AG10803 (cell line): ENCODE data around the gene HACD3.
A peak's percentile ranks its signal among the peaks of the same experiment; 100 is the strongest.

Source experiments
- DNase-seq: peaks from one replicate; pipeline ENCODE4 v3.0.0; 2010; ENCODE audit warnings: low read depth
- H3K4me3 ChIP-seq: 2 replicates; pipeline ENCODE4 v1.5.1; 2011; ENCODE audit warnings: mild to moderate bottlenecking, low read length, control low read depth
- TF ChIP-seq, protein P1 (sequence below): conservative IDR thresholded peaks from 2 replicates; pipeline ENCODE4 v1.5.1; 2011; ENCODE audit warnings: mild to moderate bottlenecking, low read length, control low read depth, inconsistent platforms

HACD3 gene

DNA sequence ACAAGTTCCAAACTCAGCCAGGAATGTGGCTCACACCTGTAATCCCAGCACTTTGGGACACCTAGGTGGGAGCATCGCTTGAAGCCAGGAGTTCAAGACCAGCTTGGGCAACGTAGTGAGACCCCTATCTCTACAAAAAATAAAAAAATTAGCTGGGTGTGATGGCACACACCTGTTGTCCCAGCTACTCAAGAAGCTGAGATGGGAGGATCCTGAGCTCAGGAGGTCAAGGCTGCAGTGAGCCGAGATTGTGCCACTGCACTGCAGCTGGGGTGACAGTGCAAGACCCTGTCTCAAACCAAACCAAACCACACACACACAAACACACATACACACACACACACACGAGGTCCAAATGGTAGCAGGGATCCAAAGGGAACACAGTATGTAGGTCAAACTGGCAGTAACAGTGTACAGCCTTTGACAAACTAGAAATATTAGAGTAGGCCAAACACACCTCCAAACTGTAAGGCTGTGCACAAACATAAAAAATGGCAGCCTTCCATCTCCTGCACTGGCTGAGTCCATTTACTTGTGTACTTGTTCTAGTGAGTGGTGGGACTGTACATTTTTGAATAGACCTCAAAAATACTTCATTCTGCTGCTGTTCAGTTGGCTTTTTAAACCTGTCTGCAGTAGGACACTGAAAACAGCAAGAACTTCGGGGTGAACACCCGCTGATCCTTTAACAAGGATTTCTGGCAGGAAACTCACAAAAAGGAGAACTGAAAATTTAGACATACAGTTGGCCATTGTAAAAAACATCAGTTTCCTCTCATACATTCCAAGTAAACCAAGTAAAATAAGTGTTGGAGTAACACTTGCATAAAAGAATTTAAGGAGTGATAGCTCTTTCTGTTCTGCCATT, 47.1 kb downstream of the HACD3 start:
- H3K4me3 ChIP-seq, result no peak overlapping the region
- TF ChIP-seq, protein P1, sequence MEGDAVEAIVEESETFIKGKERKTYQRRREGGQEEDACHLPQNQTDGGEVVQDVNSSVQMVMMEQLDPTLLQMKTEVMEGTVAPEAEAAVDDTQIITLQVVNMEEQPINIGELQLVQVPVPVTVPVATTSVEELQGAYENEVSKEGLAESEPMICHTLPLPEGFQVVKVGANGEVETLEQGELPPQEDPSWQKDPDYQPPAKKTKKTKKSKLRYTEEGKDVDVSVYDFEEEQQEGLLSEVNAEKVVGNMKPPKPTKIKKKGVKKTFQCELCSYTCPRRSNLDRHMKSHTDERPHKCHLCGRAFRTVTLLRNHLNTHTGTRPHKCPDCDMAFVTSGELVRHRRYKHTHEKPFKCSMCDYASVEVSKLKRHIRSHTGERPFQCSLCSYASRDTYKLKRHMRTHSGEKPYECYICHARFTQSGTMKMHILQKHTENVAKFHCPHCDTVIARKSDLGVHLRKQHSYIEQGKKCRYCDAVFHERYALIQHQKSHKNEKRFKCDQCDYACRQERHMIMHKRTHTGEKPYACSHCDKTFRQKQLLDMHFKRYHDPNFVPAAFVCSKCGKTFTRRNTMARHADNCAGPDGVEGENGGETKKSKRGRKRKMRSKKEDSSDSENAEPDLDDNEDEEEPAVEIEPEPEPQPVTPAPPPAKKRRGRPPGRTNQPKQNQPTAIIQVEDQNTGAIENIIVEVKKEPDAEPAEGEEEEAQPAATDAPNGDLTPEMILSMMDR, result no peak
- peak; percentile 16 for DNase-seq

DNA sequence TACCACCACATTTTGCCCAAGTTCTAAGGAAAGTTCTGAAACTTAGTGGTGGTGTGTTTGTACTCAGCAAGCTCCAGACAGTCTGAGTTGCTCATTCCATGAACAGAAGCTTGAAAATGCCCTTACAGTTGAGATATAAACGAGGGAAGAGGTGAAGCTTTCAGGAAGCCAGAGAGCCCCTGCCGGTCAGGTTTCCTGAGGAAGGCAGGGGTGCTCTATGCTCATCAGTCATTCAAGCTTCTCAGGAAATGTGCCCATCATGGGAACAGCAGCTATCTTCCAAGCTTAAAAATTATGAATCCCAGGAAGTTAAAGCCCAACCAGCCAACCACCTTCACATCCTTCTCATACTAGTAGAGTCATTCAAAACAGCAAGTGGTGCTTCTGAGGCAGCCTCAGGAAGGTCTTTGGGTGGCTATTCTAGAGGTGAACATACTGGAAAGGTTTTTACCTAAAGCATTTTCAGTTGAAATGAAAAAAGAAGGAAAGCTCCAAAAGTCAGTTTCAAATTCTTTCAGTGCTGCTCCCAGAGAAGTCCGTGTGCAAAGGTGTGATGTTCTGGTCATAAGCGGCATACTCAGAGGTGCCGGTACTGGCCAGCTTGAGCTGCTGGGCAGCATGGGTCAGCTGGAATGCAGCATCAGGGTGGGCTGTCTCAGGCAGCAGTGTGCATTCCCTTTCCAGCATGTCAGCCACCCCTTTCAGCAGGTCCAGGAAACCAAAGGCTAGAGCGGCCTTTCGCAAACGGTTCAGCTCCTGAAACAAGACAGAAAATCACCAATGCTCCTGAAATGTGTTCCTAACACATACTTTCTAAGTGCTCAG, 48.9 kb downstream of the HACD3 start:
- TF ChIP-seq, protein P1, result no peak
- no peak for DNase-seq
- H3K4me3 ChIP-seq, result no peak overlapping the region

DNA sequence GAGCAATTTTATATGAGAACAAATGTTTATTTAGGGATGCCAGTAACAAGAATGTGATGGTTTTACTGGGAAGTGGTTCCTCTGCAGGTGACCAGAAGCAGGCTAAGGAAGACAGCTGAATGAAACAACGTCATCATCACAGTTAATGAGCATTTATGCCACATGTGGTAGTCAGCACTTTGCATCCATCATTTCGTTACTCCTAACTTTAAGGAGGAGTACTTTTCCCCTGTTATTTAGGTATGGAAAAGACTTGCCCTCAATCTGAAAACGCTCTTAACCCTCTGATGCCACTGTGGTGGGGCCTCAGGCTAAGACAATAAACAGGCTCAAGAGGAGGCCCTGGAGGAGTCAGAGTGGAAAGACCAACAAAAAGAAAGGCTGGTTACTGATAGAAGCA, 49.5 kb downstream of the HACD3 start:
- H3K4me3 ChIP-seq, result no peak overlapping the region
- no peak for DNase-seq
- TF ChIP-seq, protein P1, result no peak

DNA sequence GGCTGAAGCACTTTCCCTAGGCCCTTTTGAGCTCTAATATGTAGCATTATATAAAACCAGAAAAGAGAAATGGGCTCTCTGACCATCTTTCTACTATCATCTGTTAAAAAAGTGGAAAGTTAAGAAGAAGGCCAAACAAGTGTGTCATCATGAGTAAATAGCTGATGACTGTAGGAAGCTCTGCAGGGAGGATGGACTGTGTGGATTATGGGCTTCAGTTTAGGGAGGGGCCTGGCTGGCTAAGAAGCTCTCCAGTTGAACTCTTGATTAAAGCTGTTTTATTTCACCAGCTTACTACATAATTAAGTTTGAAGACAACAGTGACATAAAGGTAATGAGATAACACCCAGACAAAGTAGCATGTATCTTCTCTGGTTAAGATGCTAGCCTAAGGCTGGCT, 50.0 kb downstream of the HACD3 start:
- DNase-seq, result peak; percentile 67
- TF ChIP-seq, protein P1, result no peak
- no peak overlapping the region for H3K4me3 ChIP-seq

DNA sequence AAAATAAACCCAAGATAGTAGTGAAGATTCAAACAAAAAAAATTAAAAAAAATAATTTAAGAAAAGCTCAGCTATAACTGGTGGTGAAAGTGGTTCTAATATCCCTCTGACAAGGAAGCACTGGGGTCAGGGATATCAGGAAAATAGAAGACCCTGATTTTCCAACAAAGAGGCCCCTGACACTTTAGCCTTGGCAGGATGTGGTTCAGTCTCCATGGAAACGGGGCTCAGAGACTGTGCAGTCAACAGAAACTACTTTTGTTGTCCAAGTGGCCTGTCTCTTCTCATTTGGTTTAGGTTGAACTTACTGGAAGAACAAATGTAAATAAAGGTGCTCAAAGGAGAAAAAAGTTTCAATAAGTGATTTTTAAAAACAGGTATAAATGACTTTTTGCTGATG, 53.4 kb downstream of the HACD3 start:
- DNase-seq, result peak; percentile 43
- H3K4me3 ChIP-seq, result no peak overlapping the region
- TF ChIP-seq, protein P1, result no peak

DNA sequence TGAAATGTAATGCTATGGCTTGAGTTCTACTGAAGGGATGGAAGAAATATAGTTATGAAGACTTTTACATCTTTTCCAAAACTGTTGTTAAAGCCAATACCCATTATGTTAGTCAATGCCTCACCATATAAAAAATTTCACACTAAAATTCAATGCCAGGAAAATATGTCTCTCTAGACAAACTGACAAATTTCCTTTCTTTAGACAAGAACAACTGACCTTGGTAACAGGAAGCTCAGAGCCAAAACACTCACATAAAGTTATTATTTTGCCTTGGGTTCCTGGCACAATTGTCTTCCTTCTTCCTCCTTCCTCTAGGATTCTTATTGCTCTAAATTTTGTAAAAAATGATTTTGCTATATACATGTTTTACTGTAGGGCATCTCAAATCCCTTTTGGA, 54.0 kb downstream of the HACD3 start:
- TF ChIP-seq, protein P1, result no peak

More for the DNA sequence above, 54.0 kb downstream of the HACD3 start:
- H3K4me3 ChIP-seq, result no peak overlapping the region
- no peak for DNase-seq
